Gastroesophageal sphincter (tissue), 3 donors: ENCODE results near the gene BLOC1S3.

Source experiments
- CTCF ChIP-seq, 4 experiments: fragments of 200-600 bp in 2 of 4; fragments of 450-650 bp in 2 of 4; sonication (generic) in 1 of 4; IDR thresholded peaks; one replicate each; pipeline ENCODE4 v1.5.1; 2017 to 2019; ENCODE audit warnings: antibody characterized with exemption in 4 of 4, mild to moderate bottlenecking in 2 of 4, moderate library complexity in 2 of 4
- POLR2A ChIP-seq, 2 donors: fragments of 450-650 bp; IDR thresholded peaks; one replicate each; pipeline ENCODE4 v1.6.1; 2017; ENCODE audit warnings: antibody characterized with exemption in 2 of 2, mild to moderate bottlenecking in 2 of 2, moderate library complexity in 1 of 2

GRCh38 chr19:45153339-45154063, 25.1 kb upstream of the BLOC1S3 start:
- TF ChIP-seq CTCF (IDR thresholded peaks at IDR 0.05) (no peak), POLR2A (IDR thresholded peaks at IDR 0.05) (no peak)
